ENCODE results near the gene SIRT4.
A peak's percentile ranks its signal among the peaks of the same experiment; 100 is the strongest.
"Not testable (repeated sequence)": the region's sequence is repeated elsewhere in the genome, so short reads cannot be mapped to it uniquely, and the experiment has no call there.

SIRT4 gene, protein sequence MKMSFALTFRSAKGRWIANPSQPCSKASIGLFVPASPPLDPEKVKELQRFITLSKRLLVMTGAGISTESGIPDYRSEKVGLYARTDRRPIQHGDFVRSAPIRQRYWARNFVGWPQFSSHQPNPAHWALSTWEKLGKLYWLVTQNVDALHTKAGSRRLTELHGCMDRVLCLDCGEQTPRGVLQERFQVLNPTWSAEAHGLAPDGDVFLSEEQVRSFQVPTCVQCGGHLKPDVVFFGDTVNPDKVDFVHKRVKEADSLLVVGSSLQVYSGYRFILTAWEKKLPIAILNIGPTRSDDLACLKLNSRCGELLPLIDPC

DNA sequence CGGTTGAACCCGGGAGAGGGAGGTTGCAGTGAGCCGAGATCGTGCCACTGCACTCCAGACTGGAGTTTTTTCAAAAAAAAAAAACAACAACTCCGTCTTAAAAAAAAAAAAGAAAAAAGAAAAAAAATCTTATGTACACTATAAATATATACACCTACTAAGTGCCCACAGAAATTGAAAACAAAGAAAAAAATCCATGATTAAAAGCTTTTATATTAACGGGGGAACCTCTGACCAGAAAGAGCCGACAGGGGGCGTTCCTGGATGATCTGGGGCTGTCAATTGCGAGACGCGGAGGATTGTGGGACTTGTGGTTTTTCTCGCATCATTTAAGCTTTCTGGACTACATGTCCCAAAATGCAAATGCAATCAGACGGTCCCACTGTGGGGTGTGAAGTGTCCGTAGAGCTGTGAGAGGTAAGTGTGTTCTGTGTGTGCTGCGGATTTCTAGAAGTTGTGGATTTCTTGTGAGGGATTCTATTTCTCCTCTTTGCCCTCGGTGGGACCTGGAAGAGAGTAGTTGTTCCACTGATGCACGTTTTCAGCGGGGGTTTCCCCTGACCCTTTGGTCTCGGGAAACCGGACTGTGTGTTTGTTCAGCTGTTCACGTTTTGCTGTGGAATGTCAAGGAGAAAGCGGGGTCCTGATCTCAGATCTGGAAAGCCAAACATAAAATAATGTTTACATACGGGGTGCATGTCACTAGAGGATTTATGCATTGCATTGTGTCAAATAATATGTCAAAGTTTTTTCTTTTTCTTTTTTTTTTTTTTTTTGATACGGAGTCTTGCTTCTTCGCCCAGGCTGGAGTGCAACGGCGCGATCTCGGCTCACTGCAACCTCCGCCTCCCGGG, at the start of gene SIRT4:
Gene SIRT4, plus strand, starts transcription at position 360 of the 854 bp plus-strand sequence. CDS start 1,241 bp downstream, outside the sequence.
- TF ChIP-seq, protein P1, sequence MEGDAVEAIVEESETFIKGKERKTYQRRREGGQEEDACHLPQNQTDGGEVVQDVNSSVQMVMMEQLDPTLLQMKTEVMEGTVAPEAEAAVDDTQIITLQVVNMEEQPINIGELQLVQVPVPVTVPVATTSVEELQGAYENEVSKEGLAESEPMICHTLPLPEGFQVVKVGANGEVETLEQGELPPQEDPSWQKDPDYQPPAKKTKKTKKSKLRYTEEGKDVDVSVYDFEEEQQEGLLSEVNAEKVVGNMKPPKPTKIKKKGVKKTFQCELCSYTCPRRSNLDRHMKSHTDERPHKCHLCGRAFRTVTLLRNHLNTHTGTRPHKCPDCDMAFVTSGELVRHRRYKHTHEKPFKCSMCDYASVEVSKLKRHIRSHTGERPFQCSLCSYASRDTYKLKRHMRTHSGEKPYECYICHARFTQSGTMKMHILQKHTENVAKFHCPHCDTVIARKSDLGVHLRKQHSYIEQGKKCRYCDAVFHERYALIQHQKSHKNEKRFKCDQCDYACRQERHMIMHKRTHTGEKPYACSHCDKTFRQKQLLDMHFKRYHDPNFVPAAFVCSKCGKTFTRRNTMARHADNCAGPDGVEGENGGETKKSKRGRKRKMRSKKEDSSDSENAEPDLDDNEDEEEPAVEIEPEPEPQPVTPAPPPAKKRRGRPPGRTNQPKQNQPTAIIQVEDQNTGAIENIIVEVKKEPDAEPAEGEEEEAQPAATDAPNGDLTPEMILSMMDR (conservative IDR thresholded peaks at IDR 0.05; ENCODE audit: low read length) = peak; percentile 85
- DNase-seq (ENCODE audit: low read depth) = peak; percentile 92
- H3K4me3 ChIP-seq (ENCODE audit: low read length) = peak within 1 kb of the TSS; percentile 74

DNA sequence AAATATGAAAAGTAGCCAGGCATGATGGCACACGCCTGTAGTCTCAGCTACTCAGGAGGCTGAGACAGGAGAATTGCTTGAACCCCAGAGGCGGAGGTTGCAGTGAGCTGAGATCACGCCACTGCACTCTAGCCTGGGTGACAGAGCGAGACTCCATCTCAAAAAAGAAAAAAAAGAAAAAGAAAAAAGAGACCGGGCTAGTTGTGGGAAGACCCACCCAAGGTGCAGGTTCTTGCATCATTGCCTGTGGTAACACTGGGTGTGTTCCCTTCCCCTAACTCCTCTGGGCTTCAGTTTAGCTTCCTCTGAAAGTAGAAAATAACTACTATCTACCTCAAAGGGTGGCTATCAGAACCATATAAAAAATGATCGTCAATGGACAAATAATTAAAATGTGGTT, 48.8 kb upstream of the SIRT4 start:
- DNase-seq (ENCODE audit: low read depth); H3K4me3 ChIP-seq (ENCODE audit: low read length): not testable (repeated sequence)

DNA sequence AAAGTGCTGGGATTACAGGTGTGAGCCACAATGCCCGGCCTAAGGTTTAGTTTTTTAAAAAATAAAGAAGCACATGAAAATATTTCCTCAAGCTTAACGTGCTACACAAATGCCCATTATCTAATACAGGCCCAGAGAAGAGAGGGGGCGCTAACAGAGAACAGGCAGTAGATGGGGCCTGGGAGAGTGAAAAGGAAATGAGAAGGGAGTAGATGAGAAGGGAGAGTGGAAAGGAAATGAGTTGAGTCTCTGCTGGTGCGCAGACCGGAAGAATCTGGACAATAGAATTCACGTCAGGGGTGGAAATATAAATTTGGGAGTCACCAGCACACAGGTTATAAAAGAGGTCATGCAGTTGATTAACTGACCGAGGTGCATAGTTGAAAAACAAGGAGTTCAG, 47.3 kb upstream of the SIRT4 start:
- DNase-seq (ENCODE audit: low read depth) = no peak
- TF ChIP-seq, protein P1 (conservative IDR thresholded peaks at IDR 0.05; ENCODE audit: low read length) = no peak
- H3K4me3 ChIP-seq (ENCODE audit: low read length) = no peak overlapping the region

DNA sequence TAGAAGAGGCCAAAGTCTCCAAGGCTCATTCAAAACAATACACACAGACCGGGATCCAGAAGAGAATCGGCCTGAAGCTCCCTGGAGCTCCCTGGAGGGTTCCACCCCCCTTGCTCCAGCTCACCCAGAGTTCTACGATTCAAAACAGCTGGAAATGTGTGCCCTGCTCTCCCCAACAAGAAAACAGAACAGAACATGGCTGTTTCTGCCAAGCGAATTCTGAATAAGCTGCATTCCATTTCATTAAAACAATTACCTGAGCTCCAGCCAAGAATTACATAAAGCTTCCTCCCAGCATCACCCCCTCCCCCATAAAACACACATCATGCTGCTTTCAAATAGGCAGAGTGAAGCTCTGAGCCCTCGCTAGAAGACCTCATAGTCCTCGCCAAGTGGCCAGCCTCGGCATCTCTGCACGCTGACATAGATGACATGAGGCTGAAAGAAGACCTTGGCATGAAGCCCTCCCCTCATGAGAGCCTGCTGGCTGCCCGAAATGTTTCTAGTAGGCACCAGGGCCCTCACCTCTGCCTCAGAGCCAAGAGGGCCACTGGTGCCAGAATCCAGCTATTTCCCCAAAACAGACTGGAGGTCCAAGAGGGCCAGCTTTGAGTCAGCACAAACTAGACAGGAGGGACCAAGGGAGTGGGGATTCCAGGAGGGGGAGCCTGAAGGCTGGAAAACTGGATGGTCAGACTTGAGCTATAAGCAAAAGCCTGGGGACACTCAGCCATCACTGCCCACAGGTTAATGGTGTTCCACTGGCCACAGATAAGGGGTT, 44.9 kb upstream of the SIRT4 start:
- TF ChIP-seq, protein P1 (conservative IDR thresholded peaks at IDR 0.05; ENCODE audit: low read length) = no peak
- H3K4me3 ChIP-seq (ENCODE audit: low read length) = peak overlapping the region; percentile 26
- DNase-seq (ENCODE audit: low read depth) = peak; percentile 97

DNA sequence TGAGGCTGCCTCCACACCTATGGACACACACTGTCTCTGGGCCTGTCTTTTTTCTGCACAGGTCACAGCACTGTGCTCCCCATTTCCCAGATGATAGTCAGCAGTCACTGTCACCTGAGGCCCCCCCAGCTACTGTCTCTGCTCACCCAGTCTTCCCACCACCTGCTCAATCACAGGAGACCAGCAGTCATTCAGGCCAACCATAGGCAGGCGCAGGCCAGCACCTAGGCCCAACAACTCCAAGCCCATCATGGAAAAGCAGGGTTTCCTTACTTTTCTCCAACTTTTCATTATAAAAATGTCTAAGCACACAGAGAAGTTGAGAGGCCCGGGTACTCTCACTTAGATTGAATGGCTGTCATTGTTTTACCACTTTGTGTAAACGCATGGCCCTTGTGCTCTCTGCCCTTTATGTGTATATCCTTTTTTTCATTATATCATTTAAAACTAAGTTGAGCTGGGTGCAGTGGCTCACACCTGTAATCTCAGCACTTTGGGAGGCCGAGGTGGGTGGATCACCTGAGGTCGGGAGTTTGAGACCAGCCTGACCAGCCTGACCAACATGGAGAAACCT, 43.7 kb upstream of the SIRT4 start:
- TF ChIP-seq, protein P1 (conservative IDR thresholded peaks at IDR 0.05; ENCODE audit: low read length) = no peak
- DNase-seq (ENCODE audit: low read depth) = no peak
- H3K4me3 ChIP-seq (ENCODE audit: low read length) = no peak overlapping the region

DNA sequence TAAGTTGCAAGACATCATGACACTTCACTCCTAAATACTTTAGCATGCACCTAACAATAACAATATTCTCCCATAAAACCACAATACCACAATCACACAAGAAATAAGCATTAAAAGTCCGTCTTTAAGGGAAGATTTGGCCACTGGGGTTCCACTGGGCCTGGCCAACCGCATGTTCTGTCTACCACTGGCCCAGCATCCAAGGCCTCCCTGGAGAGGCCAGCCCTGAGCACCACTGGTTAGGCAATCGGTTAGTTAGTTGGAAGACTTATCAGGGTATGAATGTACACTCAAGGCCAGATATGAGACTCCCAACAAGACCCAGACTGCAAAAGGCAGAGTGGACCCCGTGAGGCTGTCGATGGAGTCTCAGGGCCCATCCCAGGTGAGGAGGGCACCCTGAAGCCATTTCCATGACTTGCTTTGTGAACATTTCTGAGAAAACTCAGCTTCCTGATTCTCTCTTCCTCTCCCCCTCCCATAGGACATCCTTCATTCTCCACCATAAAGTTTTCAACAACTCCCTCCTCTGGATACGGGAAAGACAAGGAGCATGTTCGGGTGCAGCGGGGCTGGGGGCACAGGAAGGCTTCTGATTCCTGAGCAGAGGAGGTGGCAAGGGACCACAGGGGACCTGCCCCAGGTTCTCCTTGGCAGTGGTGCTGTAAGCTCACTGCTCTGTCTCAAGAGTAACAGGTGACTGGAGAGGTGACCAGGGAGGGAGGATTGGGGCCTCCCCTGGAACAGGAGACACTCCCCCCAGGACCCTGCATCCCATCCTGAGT, 42.5 kb upstream of the SIRT4 start:
- DNase-seq (ENCODE audit: low read depth) = peak; percentile 85
- no peak overlapping the region for H3K4me3 ChIP-seq (ENCODE audit: low read length)
- TF ChIP-seq, protein P1 (conservative IDR thresholded peaks at IDR 0.05; ENCODE audit: low read length) = no peak

Measured in AG10803 (cell line).